Left kidney (tissue), 2 donors: Measurements from ENCODE around the gene MAGEB1. TPM values are rescaled to one million over a fixed set of nuclear protein-coding genes. Genes with fewer than 3 reads are reported as not detected.

ENCODE experiments used
- DNase-seq: peaks from one replicate; pipeline ENCODE4 v3.0.0-alpha.2; 2013
- polyA plus RNA-seq: library from polyadenylated mRNA; unstranded; fragments of 120-200 nt; gene quantifications from one replicate; pipeline ENCODE4 v1.2.1, GENCODE V29; 2013; ENCODE audit not compliant: insufficient read length

Gene MAGEB1
- polyA plus RNA-seq, 1 donor: not detected

GRCh38 chrX:30296408-30297254 is 49.7 kb downstream of the MAGEB1 start:
- DNase-seq: no peak

GRCh38 chrX:30301208-30301607 is 54.3 kb downstream of the MAGEB1 start:
- peak; percentile 3 for DNase-seq

Other genes starting within 250 kb of the MAGEB1 start
- not detected for gene MAGEB2, start 31.6 kb upstream of the MAGEB1 start, polyA plus RNA-seq
- gene MAGEB3, start 16.5 kb upstream of the MAGEB1 start, polyA plus RNA-seq: not detected
- gene MAGEB4, start 5.1 kb upstream of the MAGEB1 start, polyA plus RNA-seq: not detected
- 0.10 TPM for gene NR0B1, start 62.2 kb downstream of the MAGEB1 start, polyA plus RNA-seq